ENCODE measurements around the gene PNKD. TPM values are rescaled to one million over a fixed set of nuclear protein-coding genes. Genes with fewer than 3 reads are reported as not detected.
A peak's percentile ranks its signal among the peaks of the same experiment; 100 is the strongest.

The PNKD gene, protein sequence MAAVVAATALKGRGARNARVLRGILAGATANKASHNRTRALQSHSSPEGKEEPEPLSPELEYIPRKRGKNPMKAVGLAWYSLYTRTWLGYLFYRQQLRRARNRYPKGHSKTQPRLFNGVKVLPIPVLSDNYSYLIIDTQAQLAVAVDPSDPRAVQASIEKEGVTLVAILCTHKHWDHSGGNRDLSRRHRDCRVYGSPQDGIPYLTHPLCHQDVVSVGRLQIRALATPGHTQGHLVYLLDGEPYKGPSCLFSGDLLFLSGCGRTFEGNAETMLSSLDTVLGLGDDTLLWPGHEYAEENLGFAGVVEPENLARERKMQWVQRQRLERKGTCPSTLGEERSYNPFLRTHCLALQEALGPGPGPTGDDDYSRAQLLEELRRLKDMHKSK
- total RNA-seq (10 to 100 TPM; 18.5 to 38.4 (median 25.2) TPM), polyA plus RNA-seq (100 to 1,000 TPM in 1 of 2 donors, 10 to 100 TPM in 1; 92.2 to 108 TPM), total RNA-seq (11.4 reads per million, percentile 38 among the genes with 10 or more reads in this experiment)

DNA sequence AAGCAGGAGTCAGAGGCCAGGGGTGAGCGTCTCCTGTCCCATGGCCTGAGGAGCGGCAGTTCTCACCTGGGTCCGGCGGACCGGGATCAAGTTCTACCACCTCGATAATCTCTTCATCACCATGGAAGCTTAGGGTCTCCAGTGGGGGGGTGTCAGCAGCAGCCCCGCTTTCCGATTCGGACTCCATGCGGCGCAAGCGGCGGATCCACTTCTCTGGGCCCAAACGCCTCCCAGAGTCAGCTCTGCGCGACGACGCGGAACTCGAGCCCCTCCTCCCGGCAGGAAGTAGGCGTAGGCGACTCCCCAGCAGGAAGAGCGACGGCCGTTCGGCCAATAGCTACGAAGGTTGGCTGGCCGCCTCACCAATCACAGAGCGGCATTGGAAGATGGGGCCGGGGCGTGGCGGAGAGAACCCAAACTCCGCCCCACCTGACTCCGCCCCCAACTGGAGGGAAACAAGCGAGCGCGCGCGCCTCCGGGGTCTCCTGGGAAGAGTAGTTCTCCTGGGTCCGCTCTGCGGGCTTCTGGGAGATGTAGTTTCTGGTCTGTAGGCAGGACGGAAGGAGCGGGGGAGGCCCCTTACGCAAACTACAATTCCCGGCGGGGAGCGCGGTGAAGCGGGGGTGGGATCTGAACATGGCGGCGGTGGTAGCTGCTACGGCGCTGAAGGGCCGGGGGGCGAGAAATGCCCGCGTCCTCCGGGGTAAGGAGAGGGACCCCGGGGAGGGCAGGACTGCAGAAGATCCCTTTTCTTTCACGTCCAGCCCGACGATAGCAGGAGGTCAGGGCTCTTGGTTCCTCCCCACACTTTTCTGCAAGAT is at the start of gene PNKD, which contains the start of gene AAMP:
PNKD (plus strand) TSS at position 620 of the 821 bp plus-strand sequence; CDS start at position 637, 17 bp downstream.
AAMP (minus strand) TSS at position 238 of the 821 bp plus-strand sequence; CDS start at position 187, 51 bp downstream.
- H3K27ac Mint-ChIP-seq, result peak within 1 kb of the TSS; percentile 82 to 95 (median 92)
- Histone ChIP-seq H3K27me3 (ENCODE audit: control insufficient read depth in 2 of 2, insufficient read depth in 2 of 2, low read length in 2 of 2) (no peaks in the 10 kb centered on the region), H3K27ac (ENCODE audit: low read depth, low read length) (peak within 1 kb of the TSS; percentile 92), H3K4me1 (ENCODE audit: control insufficient read depth in 2 of 2, insufficient read depth in 2 of 2, low read length in 2 of 2) (peaks cover 27 to 30% of the 10 kb centered on the region in 2 donors), H3K9me3 (ENCODE audit: control insufficient read depth in 2 of 3, low read length in 3 of 3) (no peaks in the 10 kb centered on the region), H3K36me3 (ENCODE audit: control insufficient read depth in 2 of 3, insufficient read depth in 3 of 3, low read length in 3 of 3) (peaks cover 5 to 46% (median 8%) of the 10 kb centered on the region in 3 experiments), H3K4me3 (ENCODE audit: low read length) (peak within 1 kb of the TSS; percentile 96)
- DNase-seq (peak; percentile 99 to 100 (median 100)), ATAC-seq (peak; percentile 95)
- H3K4me1 Mint-ChIP-seq, result peaks cover 30 to 59% (median 51%) of the 10 kb centered on the region in 7 donors
- peaks cover 0 to 27% (median 14%) of the 10 kb centered on the region in 5 donors for H3K36me3 Mint-ChIP-seq
- H3K4me3 Mint-ChIP-seq, result peak within 1 kb of the TSS; percentile 84 to 99 (median 93)
- ChIA-PET POLR2A (interaction anchor here (0.6 to 9.0 kb wide), 19 partner anchors 10 to 250 kb away, joined by 3 to 125 read pairs (median 5); partner anchors contain the start of genes ARPC2, CTDSP1 and TMBIM1), CTCF (interaction anchor here (0.6 to 9.4 kb wide), 13 partner anchors 10 to 127 kb away, joined by 3 to 188 read pairs (median 5); partner anchors contain the start of genes ARPC2, CATIP, GPBAR1 and TMBIM1)
- H3K9me3 Mint-ChIP-seq, result peaks cover 0 to 4% (median 0%) of the 10 kb centered on the region in 11 donors
- H3K27me3 Mint-ChIP-seq, result no peaks in the 10 kb centered on the region
- intact Hi-C loops (cut with micrococcal nuclease), result loop anchor here (1.0 to 10.0 kb wide), 22 partner anchors 16 to 1858 kb away; partner anchors contain the start of genes ARPC2 (in 2 of the 2), BCS1L (in 2 of the 2), CNOT9 (in 2 of the 2) and TTLL4 (in 2 of the 2)

DNA sequence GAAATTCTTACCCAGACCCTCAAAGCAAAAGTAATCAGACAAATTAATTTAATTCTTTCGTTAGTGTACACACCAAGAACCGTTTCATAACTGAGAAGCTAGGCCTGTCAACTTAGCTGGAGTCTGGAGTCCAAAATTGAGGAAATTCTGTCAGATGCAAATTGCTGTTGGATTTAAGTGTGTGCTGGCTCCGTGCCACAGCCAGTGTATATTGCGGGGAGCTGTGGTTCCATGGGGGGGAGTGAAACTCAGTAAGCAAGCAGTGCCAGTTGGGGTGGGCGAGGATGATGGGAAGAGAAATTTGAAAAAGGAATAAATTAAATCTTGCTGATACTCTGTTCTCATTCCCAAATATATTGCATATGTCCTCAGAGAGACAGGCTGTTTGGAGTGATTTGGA is 49.3 kb upstream of the PNKD start:
- peak overlapping the region; percentile 69 to 97 (median 93) for H3K4me3 Mint-ChIP-seq
- H3K9me3 ChIP-seq (ENCODE audit: control insufficient read depth in 2 of 3, low read length in 3 of 3), result no peaks in the 10 kb centered on the region
- peaks cover 0 to 26% (median 0%) of the 10 kb centered on the region in 3 experiments for H3K36me3 ChIP-seq (ENCODE audit: control insufficient read depth in 2 of 3, insufficient read depth in 3 of 3, low read length in 3 of 3)
- H3K27ac Mint-ChIP-seq, result peak overlapping the region; percentile 33 to 98 (median 94)
- peak overlapping the region; percentile 90 for H3K4me3 ChIP-seq (ENCODE audit: low read length)
- peaks cover 4 to 60% (median 26%) of the 10 kb centered on the region in 5 donors for H3K36me3 Mint-ChIP-seq
- peaks cover 0 to 3% (median 0%) of the 10 kb centered on the region in 5 donors for H3K27me3 Mint-ChIP-seq
- peak overlapping the region; percentile 99 for H3K27ac ChIP-seq (ENCODE audit: low read depth, low read length)
- H3K4me1 ChIP-seq (ENCODE audit: control insufficient read depth in 2 of 2, insufficient read depth in 2 of 2, low read length in 2 of 2), result peaks cover 65 to 74% of the 10 kb centered on the region in 2 donors
- intact Hi-C loops (cut with micrococcal nuclease), result loop anchor here in 1 of 2 donors (10.0 kb wide), 1 partner anchor 1716 kb away; no protein-coding TSS in a partner anchor
- peaks cover 0 to 5% (median 0%) of the 10 kb centered on the region in 11 donors for H3K9me3 Mint-ChIP-seq
- DNase-seq, result no peak
- CTCF ChIA-PET, result interaction anchor here (1.0 to 2.4 kb wide), 4 partner anchors 8 to 51 kb away, joined by 3 to 6 read pairs (median 4); no protein-coding TSS in a partner anchor
- no peak for ATAC-seq
- peaks cover 58 to 84% (median 78%) of the 10 kb centered on the region in 7 donors for H3K4me1 Mint-ChIP-seq
- POLR2A ChIA-PET, result interaction anchor here (0.6 to 7.6 kb wide), 9 partner anchors 9 to 683 kb away, joined by 3 to 70 read pairs (median 4); partner anchors contain the start of genes AAMP and PNKD
- no peaks in the 10 kb centered on the region for H3K27me3 ChIP-seq (ENCODE audit: control insufficient read depth in 2 of 2, insufficient read depth in 2 of 2, low read length in 2 of 2)

DNA sequence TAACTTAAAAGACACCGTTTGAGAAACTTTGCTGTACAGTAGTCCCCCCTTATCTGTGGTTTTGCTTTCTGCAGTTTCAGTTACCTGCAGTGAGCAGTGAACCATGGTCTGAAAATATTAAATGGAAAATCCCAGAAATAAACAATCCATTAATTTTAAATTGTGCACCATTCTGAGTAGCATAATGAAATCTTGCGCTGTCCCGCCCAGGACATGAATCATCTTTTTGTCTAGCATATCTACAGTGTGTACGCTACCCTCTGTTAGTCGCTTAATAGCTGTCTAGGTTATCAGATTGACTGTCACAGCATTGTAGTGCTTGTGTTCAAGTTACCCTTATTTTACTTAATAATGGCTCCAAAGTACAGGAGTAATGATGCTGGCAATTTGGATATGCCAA is 47.3 kb upstream of the PNKD start:
- Histone ChIP-seq H3K4me3 (ENCODE audit: low read length) (peak overlapping the region; percentile 7), H3K36me3 (ENCODE audit: control insufficient read depth in 2 of 3, insufficient read depth in 3 of 3, low read length in 3 of 3) (peaks cover 0 to 30% (median 0%) of the 10 kb centered on the region in 3 experiments), H3K4me1 (ENCODE audit: control insufficient read depth in 2 of 2, insufficient read depth in 2 of 2, low read length in 2 of 2) (peaks cover 65 to 74% of the 10 kb centered on the region in 2 donors), H3K27ac (ENCODE audit: low read depth, low read length) (peak overlapping the region; percentile 59), H3K9me3 (ENCODE audit: control insufficient read depth in 2 of 3, low read length in 3 of 3) (no peaks in the 10 kb centered on the region), H3K27me3 (ENCODE audit: control insufficient read depth in 2 of 2, insufficient read depth in 2 of 2, low read length in 2 of 2) (no peaks in the 10 kb centered on the region)
- ChIA-PET CTCF (interaction anchor here (1.3 kb wide), 1 partner anchor 37 kb away, joined by 3 read pairs; no protein-coding TSS in a partner anchor), POLR2A (interaction anchor here (0.6 to 7.6 kb wide), 3 partner anchors 7 to 39 kb away, joined by 3 to 70 read pairs (median 4); no protein-coding TSS in a partner anchor)
- ATAC-seq (peak; percentile 63), DNase-seq (no peak)
- Mint-ChIP-seq H3K27me3 (no peaks in the 10 kb centered on the region), H3K4me1 (peaks cover 63 to 94% (median 85%) of the 10 kb centered on the region in 7 donors), H3K4me3 (peak overlapping the region in 9 of 10 donors; percentile 22 to 97 (median 90)), H3K27ac (peak overlapping the region; percentile 54 to 98 (median 92)), H3K9me3 (no peaks in the 10 kb centered on the region), H3K36me3 (peaks cover 10 to 62% (median 28%) of the 10 kb centered on the region in 5 donors)
- intact Hi-C loops (cut with micrococcal nuclease), result loop anchor here in 1 of 2 donors (10.0 kb wide), 1 partner anchor 1718 kb away; no protein-coding TSS in a partner anchor

DNA sequence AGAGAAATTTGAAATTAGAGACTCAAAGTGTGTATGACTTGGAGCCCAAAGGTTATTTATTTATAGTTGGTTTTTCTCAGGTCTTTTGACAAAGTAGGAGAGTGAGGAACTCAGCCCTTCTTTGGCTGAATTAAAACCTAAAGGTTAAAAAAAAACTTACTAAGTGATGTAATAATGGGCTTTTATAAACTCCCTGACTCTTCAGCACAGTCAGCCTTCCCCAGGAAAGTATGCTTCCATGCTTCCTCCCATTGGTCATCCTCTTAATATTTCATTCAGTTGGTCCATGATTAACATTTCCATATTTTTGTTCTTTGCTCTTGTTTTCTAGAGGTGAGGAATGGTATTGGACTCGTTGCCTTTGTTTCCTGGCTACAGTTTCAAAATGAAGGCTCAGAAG is 46.1 kb upstream of the PNKD start:
- DNase-seq, result no peak
- Mint-ChIP-seq H3K27ac (peak overlapping the region; percentile 80 to 98 (median 92)), H3K4me1 (peaks cover 68 to 98% (median 91%) of the 10 kb centered on the region in 7 donors), H3K27me3 (no peaks in the 10 kb centered on the region), H3K4me3 (peak overlapping the region; percentile 6 to 94 (median 62)), H3K9me3 (no peaks in the 10 kb centered on the region), H3K36me3 (peaks cover 10 to 60% (median 30%) of the 10 kb centered on the region in 5 donors)
- peaks cover 75 to 84% of the 10 kb centered on the region in 2 donors for H3K4me1 ChIP-seq (ENCODE audit: control insufficient read depth in 2 of 2, insufficient read depth in 2 of 2, low read length in 2 of 2)
- ChIA-PET CTCF (interaction anchor here (1.2 kb wide), 1 partner anchor 48 kb away, joined by 3 read pairs; no protein-coding TSS in a partner anchor), POLR2A (interaction anchor here (0.6 to 1.5 kb wide), 3 partner anchors 12 to 47 kb away, joined by 3 to 4 read pairs (median 3); partner anchors contain the start of gene PNKD)
- H3K27ac ChIP-seq (ENCODE audit: low read depth, low read length), result peak overlapping the region; percentile 59
- ATAC-seq, result no peak
- no peaks in the 10 kb centered on the region for H3K9me3 ChIP-seq (ENCODE audit: control insufficient read depth in 2 of 3, low read length in 3 of 3)
- H3K4me3 ChIP-seq (ENCODE audit: low read length), result no peak overlapping the region
- intact Hi-C loops (cut with micrococcal nuclease), result loop anchor here in 1 of 2 donors (10.0 kb wide), 1 partner anchor 1719 kb away; no protein-coding TSS in a partner anchor
- peaks cover 0 to 37% (median 7%) of the 10 kb centered on the region in 3 experiments for H3K36me3 ChIP-seq (ENCODE audit: control insufficient read depth in 2 of 3, insufficient read depth in 3 of 3, low read length in 3 of 3)
- H3K27me3 ChIP-seq (ENCODE audit: control insufficient read depth in 2 of 2, insufficient read depth in 2 of 2, low read length in 2 of 2), result no peaks in the 10 kb centered on the region

DNA sequence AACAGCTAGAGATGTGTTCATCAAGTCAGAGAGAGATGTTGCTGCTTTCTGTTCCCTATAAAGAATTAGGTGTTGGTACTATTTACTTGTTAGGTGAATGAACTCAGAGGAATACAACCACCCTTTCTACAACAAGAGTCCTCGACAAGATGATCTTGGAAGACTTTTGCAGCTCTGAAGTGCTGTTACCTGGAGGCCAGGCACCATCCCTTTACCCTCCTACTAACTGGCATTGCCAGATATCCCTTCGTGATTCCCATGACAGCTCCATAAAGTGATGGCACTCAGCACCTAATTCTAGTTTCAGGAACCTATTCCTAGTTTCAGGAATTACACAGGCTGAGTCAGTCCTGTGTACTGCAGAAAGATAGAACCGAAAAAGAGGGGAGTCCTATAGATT is 43.4 kb upstream of the PNKD start:
- Mint-ChIP-seq H3K4me1 (peaks cover 60 to 95% (median 85%) of the 10 kb centered on the region in 7 donors), H3K4me3 (peak overlapping the region in 6 of 10 donors; percentile 42 to 94 (median 52)), H3K36me3 (peaks cover 14 to 57% (median 30%) of the 10 kb centered on the region in 5 donors), H3K27ac (peak overlapping the region; percentile 10 to 98 (median 85)), H3K27me3 (no peaks in the 10 kb centered on the region), H3K9me3 (no peaks in the 10 kb centered on the region)
- no peak overlapping the region for H3K4me3 ChIP-seq (ENCODE audit: low read length)
- peak overlapping the region; percentile 4 for H3K27ac ChIP-seq (ENCODE audit: low read depth, low read length)
- H3K27me3 ChIP-seq (ENCODE audit: control insufficient read depth in 2 of 2, insufficient read depth in 2 of 2, low read length in 2 of 2), result no peaks in the 10 kb centered on the region
- ATAC-seq (no peak), DNase-seq (no peak)
- ChIA-PET CTCF (interaction anchor here (0.9 to 1.2 kb wide), 2 partner anchors 11 to 39 kb away, joined by 3 to 8 read pairs; no protein-coding TSS in a partner anchor), POLR2A (interaction anchor here (0.7 to 5.6 kb wide), 3 partner anchors 8 to 18 kb away, joined by 4 to 70 read pairs (median 4); partner anchors contain the start of gene ARPC2)
- intact Hi-C loops (cut with micrococcal nuclease), result loop anchor here in 1 of 2 donors (10.0 kb wide), 1 partner anchor 1722 kb away; no protein-coding TSS in a partner anchor
- H3K36me3 ChIP-seq (ENCODE audit: control insufficient read depth in 2 of 3, insufficient read depth in 3 of 3, low read length in 3 of 3), result peaks cover 11 to 47% (median 18%) of the 10 kb centered on the region in 3 experiments
- peaks cover 70 to 79% of the 10 kb centered on the region in 2 donors for H3K4me1 ChIP-seq (ENCODE audit: control insufficient read depth in 2 of 2, insufficient read depth in 2 of 2, low read length in 2 of 2)
- H3K9me3 ChIP-seq (ENCODE audit: control insufficient read depth in 2 of 3, low read length in 3 of 3), result no peaks in the 10 kb centered on the region
